ENCODE results near the gene TMOD1.

TMOD1 gene

GRCh38 chr9:97505845-97506244, 4.4 kb downstream of the TMOD1 start:
- peaks cover 19% of the 10 kb centered on the region for H3K27me3 Mint-ChIP-seq (ENCODE audit: low read depth)
- TF ChIP-seq CTCF (IDR thresholded peaks at IDR 0.05; ENCODE audit: unreplicated experiment in 3 of 3) = no peak
- peaks cover 2% of the 10 kb centered on the region for H3K9me3 Mint-ChIP-seq
- no peak overlapping the region for H3K27ac Mint-ChIP-seq
- H3K4me3 Mint-ChIP-seq = no peak overlapping the region
- H3K4me1 Mint-ChIP-seq = peaks cover 8% of the 10 kb centered on the region
- no peaks in the 10 kb centered on the region for H3K36me3 Mint-ChIP-seq (ENCODE audit: low read depth)

DNA sequence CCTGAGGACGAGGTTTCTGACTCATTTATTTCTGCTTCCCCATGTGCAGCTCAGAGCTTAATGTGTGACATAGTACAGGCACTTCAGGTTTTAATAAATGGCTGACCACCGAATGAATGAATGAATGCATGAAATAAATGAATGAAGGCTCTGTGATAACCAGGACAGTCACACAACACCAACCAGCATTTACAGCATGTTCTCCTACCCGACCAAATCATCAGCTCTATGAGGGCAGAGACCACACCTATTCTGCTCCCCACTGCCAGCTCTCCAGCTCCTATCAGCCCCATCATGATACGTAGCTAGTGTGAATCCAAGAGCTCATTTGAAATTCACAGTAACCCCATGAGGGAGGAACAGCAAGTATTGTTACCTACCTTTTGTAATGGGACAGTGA, 4.8 kb downstream of the TMOD1 start:
- H3K36me3 Mint-ChIP-seq (ENCODE audit: low read depth) = no peaks in the 10 kb centered on the region
- H3K27ac Mint-ChIP-seq = no peak overlapping the region
- no peaks in the 10 kb centered on the region for H3K9me3 Mint-ChIP-seq
- H3K4me3 Mint-ChIP-seq = no peak overlapping the region
- peaks cover 18% of the 10 kb centered on the region for H3K27me3 Mint-ChIP-seq (ENCODE audit: low read depth)
- TF ChIP-seq CTCF (IDR thresholded peaks at IDR 0.05; ENCODE audit: unreplicated experiment in 3 of 3) = no peak
- H3K4me1 Mint-ChIP-seq = peaks cover 8% of the 10 kb centered on the region

DNA sequence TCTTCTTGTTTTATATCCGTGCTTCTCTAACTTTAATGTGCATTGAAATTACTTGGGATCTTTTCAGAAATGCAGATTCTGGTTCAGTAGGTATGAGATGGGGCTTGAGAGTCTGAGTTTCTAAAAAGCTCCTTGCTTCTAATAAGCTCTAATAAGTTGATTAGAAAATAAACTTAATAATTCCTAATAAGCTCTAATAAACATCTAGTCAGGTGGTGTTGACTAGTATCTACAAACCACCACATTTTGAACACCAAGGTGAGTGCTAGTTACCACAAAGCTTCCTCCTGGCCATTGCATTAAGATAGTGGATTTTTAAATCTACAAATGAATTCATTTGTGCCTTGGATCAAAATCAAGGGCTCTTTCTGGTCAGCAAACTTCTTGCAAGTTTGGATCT, 5.3 kb downstream of the TMOD1 start:
- H3K4me3 Mint-ChIP-seq = no peak overlapping the region
- TF ChIP-seq CTCF (IDR thresholded peaks at IDR 0.05; ENCODE audit: unreplicated experiment in 3 of 3) = no peak
- H3K4me1 Mint-ChIP-seq = peaks cover 8% of the 10 kb centered on the region
- H3K9me3 Mint-ChIP-seq = no peaks in the 10 kb centered on the region
- H3K27ac Mint-ChIP-seq = no peak overlapping the region
- no peaks in the 10 kb centered on the region for H3K36me3 Mint-ChIP-seq (ENCODE audit: low read depth)
- peaks cover 20% of the 10 kb centered on the region for H3K27me3 Mint-ChIP-seq (ENCODE audit: low read depth)

- TF ChIP-seq CTCF (IDR thresholded peaks at IDR 0.05; ENCODE audit: unreplicated experiment in 3 of 3) = no peak
- Mint-ChIP-seq H3K27ac (no peak overlapping the region), H3K27me3 (ENCODE audit: low read depth) (peaks cover 20% of the 10 kb centered on the region), H3K9me3 (no peaks in the 10 kb centered on the region), H3K36me3 (ENCODE audit: low read depth) (no peaks in the 10 kb centered on the region), H3K4me1 (peaks cover 8% of the 10 kb centered on the region), H3K4me3 (no peak overlapping the region)
Measured at GRCh38 chr9:97507428-97507984, 6.0 kb downstream of the TMOD1 start.

- H3K4me3 Mint-ChIP-seq = no peak overlapping the region
- H3K4me1 Mint-ChIP-seq = no peaks in the 10 kb centered on the region
- peaks cover 20% of the 10 kb centered on the region for H3K27me3 Mint-ChIP-seq (ENCODE audit: low read depth)
- no peaks in the 10 kb centered on the region for H3K9me3 Mint-ChIP-seq
- no peak overlapping the region for H3K27ac Mint-ChIP-seq
- no peak for TF ChIP-seq CTCF (IDR thresholded peaks at IDR 0.05; ENCODE audit: unreplicated experiment in 3 of 3)
- H3K36me3 Mint-ChIP-seq (ENCODE audit: low read depth) = no peaks in the 10 kb centered on the region
Measured at GRCh38 chr9:97508852-97509251, 7.4 kb downstream of the TMOD1 start.

GRCh38 chr9:97510797-97511654, 9.6 kb downstream of the TMOD1 start:
- H3K27me3 Mint-ChIP-seq (ENCODE audit: low read depth) = peaks cover 28% of the 10 kb centered on the region
- no peak for TF ChIP-seq CTCF (IDR thresholded peaks at IDR 0.05; ENCODE audit: unreplicated experiment in 3 of 3)
- no peaks in the 10 kb centered on the region for H3K36me3 Mint-ChIP-seq (ENCODE audit: low read depth)
- H3K27ac Mint-ChIP-seq = no peak overlapping the region
- H3K4me1 Mint-ChIP-seq = no peaks in the 10 kb centered on the region
- H3K4me3 Mint-ChIP-seq = no peak overlapping the region
- no peaks in the 10 kb centered on the region for H3K9me3 Mint-ChIP-seq

All from nephron (organoid).